ENCODE measurements around the gene HIP1.

HIP1 gene

GRCh38 chr7:75667938-75668337 is 70.8 kb downstream of the HIP1 start:
- no peak for DNase-seq

GRCh38 chr7:75663302-75663907 is 75.3 kb downstream of the HIP1 start:
- DNase-seq, result no peak

- no peak for DNase-seq
Measured at GRCh38 chr7:75662579-75663301, 76.0 kb downstream of the HIP1 start.

GRCh38 chr7:75660566-75661215 is 78.0 kb downstream of the HIP1 start:
- no peak for DNase-seq

- no peak for DNase-seq
Measured at GRCh38 chr7:75658802-75659201, 79.9 kb downstream of the HIP1 start.

GRCh38 chr7:75658369-75658768 is 80.4 kb downstream of the HIP1 start:
- no peak for DNase-seq

GRCh38 chr7:75657866-75658265 is 80.9 kb downstream of the HIP1 start:
- no peak for DNase-seq

GRCh38 chr7:75656740-75657139 is 82.0 kb downstream of the HIP1 start:
- no peak for DNase-seq

- DNase-seq, result no peak
Measured at GRCh38 chr7:75655536-75655935, 83.2 kb downstream of the HIP1 start.

- DNase-seq, result no peak
Measured at GRCh38 chr7:75654855-75655254, 83.9 kb downstream of the HIP1 start.

GRCh38 chr7:75653651-75654050 is 85.1 kb downstream of the HIP1 start:
- DNase-seq, result no peak

- peak; percentile 43 for DNase-seq
Measured at GRCh38 chr7:75652788-75653187, 86.0 kb downstream of the HIP1 start.

GRCh38 chr7:75650681-75651080 is 88.1 kb downstream of the HIP1 start:
- DNase-seq, result peak; percentile 68

GRCh38 chr7:75650062-75650461 is 88.7 kb downstream of the HIP1 start:
- no peak for DNase-seq

GRCh38 chr7:75649462-75649861 is 89.3 kb downstream of the HIP1 start:
- DNase-seq, result no peak

- no peak for DNase-seq
Measured at GRCh38 chr7:75647709-75648438, 90.9 kb downstream of the HIP1 start.

GRCh38 chr7:75646571-75647102 is 92.1 kb downstream of the HIP1 start:
- DNase-seq, result no peak

- no peak for DNase-seq
Measured at GRCh38 chr7:75645570-75645969, 93.2 kb downstream of the HIP1 start.

GRCh38 chr7:75644589-75644988 is 94.2 kb downstream of the HIP1 start:
- no peak for DNase-seq

GRCh38 chr7:75642810-75643486 is 95.8 kb downstream of the HIP1 start:
- peak; percentile 66 for DNase-seq

- DNase-seq, result no peak
Measured at GRCh38 chr7:75640201-75640600, 98.5 kb downstream of the HIP1 start.

GRCh38 chr7:75639886-75640190 is 98.9 kb downstream of the HIP1 start:
- peak; percentile 37 for DNase-seq

All from NCI-H146 (cell line).